Fibroblast of pulmonary artery (primary cell): ENCODE results near the gene ANO1.

Source experiments
- DNase-seq: peaks from one replicate; pipeline ENCODE4 v3.0.0-alpha.2; 2010; ENCODE audit warnings: low read depth
- H3K4me3 ChIP-seq: replicated peaks from 2 replicates; pipeline ENCODE4 v1.5.1; 2011; ENCODE audit warnings: low read depth, mild to moderate bottlenecking, control low read depth, low read length, moderate library complexity
- CTCF ChIP-seq: IDR thresholded peaks from 2 replicates; pipeline ENCODE4 v1.5.1; 2011; ENCODE audit warnings: mild to moderate bottlenecking, control low read depth, low read length, inconsistent platforms; ENCODE audit errors: missing control alignments

Gene ANO1

DNA sequence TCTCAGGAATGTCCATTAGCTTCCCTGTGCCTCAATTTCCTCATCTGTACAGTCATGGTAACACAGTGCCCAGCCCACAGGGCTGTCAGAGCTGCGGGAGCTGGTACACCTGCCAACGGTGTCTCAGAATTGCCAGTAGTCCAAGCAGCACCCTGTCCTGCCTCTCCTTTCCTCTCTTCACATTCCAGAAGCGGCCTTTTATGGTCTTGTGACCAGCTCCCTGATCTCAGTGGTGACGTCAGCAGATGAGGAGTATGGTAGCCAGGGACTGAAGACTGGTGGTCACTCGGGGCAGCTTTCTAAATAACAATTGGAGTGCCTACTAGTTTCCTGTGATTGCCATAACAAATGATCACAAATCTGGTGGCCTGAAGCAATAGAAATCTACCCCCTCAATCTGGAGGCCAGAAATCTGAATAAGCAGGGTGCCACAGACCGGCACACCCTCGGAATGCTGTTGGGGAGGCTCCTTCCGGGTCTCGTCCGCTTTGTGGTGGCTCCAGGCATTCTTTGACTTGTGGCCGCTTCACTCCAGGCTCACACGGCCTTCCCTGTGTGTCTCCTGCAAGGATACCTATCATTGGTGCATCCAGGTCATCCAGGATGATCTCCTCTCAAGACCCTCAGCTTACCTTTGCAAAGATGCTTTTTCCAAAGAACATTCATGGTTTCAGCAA is 127.1 kb downstream of the ANO1 start:
- peak overlapping the region; percentile 91 for H3K4me3 ChIP-seq
- no peak for TF ChIP-seq CTCF
- DNase-seq, result peak; percentile 35

- no peak overlapping the region for H3K4me3 ChIP-seq
- DNase-seq, result no peak
- TF ChIP-seq CTCF, result no peak
These were observed 127.6 kb downstream of the ANO1 start for GRCh38 chr11:70205766-70206165.

GRCh38 chr11:70206226-70206981 is 128.3 kb downstream of the ANO1 start:
- DNase-seq, result no peak
- no peak overlapping the region for H3K4me3 ChIP-seq
- no peak for TF ChIP-seq CTCF

GRCh38 chr11:70206982-70207376 is 128.9 kb downstream of the ANO1 start:
- H3K4me3 ChIP-seq, result no peak overlapping the region
- no peak for TF ChIP-seq CTCF
- DNase-seq, result no peak

- no peak for DNase-seq
- H3K4me3 ChIP-seq, result no peak overlapping the region
- no peak for TF ChIP-seq CTCF
These were observed 129.5 kb downstream of the ANO1 start for GRCh38 chr11:70207531-70208131.

DNA sequence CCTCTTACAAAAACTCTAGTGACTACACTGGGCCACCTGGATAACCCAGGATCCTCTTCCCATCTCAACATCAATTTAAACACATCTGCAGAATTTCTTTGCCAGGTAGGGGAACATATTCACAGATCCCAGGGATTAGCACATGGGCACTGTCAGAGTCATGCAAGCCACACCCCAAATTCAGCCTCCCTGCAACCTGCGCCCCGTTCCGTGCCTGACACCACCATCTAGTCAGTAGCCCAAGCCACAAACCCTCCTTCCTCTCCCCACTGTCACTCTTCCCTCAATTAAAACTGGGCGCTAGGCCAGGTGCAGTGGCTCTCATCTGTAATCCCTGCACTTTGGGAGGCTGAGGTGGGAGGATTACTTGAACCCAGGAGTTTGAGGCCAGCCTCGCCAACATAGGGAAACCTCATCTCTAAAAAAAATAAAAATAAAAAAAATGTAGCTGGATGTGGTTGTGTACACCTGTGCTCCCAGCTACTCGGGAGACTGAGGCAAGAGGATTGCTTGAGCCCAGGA is 131.3 kb downstream of the ANO1 start:
- no peak for DNase-seq
- no peak overlapping the region for H3K4me3 ChIP-seq
- TF ChIP-seq CTCF, result no peak
